Inflammatory macrophage (primary cell): ENCODE measurements around the gene NUCB2.

Source experiments
- DNase-seq, 2 donors: peaks; one replicate each; pipeline ENCODE4 v3.0.0-alpha.2; 2020 to 2022

NUCB2 gene

DNA sequence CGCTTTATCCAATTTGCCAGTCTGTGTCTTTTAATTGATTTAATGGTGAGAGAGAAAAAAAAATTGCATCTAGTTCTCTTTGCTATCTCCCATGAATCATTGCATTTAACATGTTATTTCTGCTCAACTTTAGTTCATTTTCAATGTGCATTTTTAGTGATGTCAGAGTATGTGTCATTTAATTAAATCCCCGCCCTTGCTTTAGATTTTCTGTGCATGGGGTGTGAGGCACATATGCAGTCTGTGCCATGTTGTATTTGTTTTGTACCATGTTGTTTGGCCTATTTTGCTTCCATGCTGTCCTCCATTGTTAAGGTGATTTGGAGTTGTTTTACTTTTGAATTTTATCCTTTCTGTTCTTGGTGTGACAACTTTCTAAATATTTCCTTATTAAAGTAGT lies 66.7 kb downstream of the NUCB2 start:
- no peak for DNase-seq

DNA sequence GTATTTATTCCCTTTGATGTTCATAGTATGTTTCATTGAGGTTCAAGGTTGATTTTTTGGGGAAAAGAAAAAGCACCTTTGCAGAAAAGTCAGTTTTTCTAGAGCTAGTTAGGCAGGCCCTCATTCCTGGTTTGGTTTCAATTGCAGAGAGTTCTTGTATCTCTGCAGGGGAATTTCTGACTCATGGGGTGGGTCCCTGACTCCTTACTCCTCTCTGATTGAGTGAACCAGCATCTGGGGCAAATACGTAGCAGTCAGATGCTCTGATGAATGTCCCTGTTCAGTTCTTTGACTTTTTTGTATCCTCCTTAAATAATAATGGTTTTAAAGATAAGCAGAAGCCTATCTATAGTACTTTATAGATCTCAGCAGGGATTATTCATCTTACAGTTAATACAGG lies 67.4 kb downstream of the NUCB2 start:
- no peak for DNase-seq

DNA sequence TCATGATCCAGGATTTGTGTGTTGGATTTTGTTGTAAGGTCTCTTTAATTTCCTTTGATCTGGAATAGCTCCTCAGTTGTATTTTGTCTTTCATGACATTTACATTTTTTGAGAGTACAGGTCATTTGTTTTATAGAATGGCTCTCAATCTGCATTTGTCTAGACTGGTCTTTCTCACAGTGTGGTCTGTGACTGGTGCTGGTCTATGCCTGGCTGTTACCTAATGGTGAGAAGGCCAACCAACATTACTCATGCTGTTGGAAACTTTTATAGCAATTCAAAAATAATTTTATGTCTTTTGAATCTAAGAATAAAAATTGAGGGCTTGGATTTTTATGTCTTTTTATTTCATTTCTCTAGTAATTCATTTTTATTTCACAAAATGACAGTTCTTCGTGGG lies 71.1 kb downstream of the NUCB2 start:
- no peak for DNase-seq

- peak in 1 of 2 donors; percentile 27 for DNase-seq
Observed at GRCh38 chr11:17350455-17351171, 74.1 kb downstream of the NUCB2 start.

DNA sequence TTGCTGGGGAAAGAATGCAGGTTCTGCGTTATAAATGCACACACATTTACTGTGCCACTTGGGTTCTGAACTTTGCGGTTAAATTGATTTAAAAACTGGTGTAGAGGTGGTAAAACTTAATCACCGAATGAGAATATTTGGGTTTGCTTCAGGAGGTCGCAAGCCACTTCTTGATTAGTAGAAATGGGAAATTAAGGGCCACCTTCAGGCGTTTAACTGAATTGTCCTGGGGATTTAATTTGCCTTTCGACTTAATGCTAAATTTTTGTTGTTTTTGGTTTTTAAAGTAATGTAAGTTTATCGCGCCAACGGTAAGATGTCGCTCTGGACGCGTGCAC lies 74.6 kb downstream of the NUCB2 start:
- no peak for DNase-seq

GRCh38 chr11:17351510-17352176 lies 75.1 kb downstream of the NUCB2 start, which contains the start of gene NCR3LG1:
TSS of gene NCR3LG1 (plus strand) at chr11:17351800. CDS start at chr11:17351970, 170 bp downstream.
- DNase-seq: peak; percentile 70 to 83

DNA sequence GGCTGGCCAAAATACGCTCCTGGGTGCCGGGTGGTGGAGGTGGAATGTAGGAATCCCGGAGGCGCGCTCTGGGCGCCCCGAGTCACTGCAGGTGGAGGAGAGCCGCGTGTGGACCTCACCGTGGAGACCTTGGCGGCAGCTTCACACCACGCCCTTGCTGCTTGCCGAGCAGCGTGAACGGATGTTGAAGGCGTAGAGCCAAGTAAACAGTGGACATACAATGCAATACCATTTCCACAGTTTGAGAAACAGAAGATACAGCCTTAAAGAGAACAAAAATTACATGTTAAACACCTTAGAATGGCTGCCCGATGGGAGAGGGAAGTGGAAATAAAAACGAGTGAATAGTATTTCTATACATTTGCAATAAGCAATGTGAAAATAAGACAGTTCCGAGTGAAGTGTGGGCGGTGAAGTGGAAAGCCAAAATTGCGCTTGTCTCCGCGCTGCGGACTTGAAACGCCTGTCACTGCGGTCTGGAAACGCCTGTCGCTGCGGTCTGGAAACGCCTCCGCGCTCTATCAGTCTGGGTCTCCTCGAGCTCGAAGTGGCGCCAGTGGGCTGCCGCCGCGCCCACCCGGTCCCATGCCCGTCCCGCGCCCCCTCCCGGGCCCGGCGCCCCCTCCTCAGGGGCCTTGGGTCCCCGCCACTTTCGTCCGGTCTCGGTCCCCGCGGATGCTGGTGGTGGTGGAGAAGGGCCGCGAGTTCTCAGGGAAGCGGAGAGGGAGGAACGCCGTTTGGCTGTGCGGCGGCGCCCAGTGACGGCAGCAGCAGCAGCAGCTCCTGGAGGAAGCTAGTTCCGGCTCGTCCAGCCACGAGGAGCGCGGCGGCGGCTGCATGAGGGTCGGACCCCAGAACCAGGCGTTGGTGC lies 76.6 kb downstream of the NUCB2 start:
- DNase-seq: peak; percentile 71 to 77

- no peak for DNase-seq
Observed at GRCh38 chr11:17353821-17354600, 77.5 kb downstream of the NUCB2 start.

DNA sequence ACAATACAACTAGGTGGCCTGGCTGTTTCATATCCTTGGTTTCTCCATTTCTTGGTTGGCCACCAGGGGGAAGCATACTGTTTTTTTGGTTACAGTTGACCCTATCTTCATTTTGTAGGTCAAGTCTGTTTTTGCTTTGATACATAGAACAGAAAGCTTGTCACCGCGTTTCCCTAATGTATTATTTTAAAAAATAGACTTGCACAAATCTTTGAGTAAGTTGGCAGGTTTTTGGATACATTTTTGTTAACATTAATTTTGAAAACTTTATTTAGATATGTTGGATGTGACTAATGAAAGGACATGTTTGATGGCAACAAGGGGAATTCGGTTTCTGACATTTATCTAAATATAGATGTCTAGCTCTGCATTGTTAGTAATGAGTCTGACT lies 78.1 kb downstream of the NUCB2 start:
- DNase-seq: peak; percentile 81 to 83

DNA sequence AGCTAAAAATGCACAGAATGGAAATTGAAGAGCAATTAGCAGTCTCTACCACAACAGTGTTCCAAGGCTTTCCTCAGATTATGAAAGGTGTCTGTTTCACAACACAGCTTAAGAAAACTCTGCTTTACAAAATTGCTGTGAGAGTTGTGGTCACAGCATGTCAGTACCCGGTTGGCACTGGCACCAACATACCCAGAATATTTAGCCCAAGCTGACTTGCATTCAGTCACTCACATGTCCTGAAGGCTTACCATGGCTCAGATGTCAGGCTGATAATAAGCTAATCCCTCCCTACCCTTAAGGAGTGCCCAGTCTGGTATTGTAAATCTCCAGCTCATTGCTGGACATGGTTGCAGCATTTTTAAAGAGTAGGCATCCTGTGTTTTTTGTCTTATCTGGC lies 90.0 kb downstream of the NUCB2 start:
- DNase-seq: no peak

GRCh38 chr11:17368551-17368950 lies 92.0 kb downstream of the NUCB2 start:
- no peak for DNase-seq

GRCh38 chr11:17369094-17369493 lies 92.6 kb downstream of the NUCB2 start:
- no peak for DNase-seq

GRCh38 chr11:17369684-17370243 lies 93.2 kb downstream of the NUCB2 start:
- DNase-seq: no peak

DNA sequence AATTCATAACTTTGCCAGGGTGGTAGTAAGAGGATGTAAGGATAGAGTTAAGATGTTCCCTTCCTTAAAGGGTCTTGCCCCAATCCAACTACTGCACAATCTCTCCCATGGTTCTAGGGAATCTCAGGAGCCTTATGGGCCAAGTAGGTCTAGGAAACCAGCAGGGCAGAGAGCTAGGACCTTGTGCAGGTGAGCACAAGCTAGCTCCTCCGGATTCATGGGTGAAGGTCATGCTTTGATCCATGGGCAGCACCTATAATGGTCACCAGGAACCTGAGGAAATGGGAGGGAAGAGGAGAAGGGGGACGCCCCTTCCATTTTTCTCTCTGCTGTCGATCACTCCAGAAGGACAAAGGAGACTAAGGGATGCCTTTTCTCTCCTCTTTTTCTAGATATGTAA lies 95.1 kb downstream of the NUCB2 start:
- DNase-seq: no peak

DNA sequence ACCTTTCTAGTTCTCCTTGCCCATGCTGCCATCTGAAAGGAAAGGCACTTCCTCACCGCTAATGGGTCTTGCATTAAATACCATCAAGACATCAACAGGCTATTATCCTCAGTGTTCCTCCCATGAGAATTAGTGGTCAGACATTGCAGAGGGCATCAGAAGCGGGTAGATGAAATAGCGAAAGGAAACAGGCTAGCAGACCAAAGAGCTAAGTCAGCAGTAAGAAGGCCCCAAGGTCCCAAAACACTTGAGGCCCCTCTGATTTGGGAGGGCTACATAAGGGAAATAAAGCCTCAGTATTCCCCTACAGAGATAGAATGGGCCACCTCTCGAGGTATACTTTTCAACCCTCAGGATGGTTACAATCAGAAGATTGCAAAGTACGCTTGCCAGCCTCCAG lies 99.0 kb downstream of the NUCB2 start:
- no peak for DNase-seq

DNA sequence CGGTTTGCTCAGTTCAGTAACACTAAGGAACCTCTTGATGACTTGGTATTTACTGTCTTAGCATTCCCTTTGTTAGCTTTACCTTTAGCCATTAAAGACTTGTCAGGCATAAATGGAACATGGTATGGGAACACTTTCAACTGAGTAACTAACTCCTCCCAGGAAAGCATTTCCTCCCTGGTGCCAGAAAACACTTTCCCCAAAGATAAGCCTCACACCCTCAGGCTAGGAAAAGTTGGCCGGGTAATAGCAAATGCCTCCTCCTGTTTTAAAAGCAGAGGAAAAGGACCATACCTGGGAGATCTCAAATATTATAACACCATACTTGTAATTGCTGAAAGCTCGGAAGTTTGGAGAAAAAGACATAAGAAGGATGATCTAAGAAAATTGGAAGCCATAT lies 100.0 kb downstream of the NUCB2 start:
- no peak for DNase-seq

GRCh38 chr11:17378655-17379054 lies 102.1 kb downstream of the NUCB2 start:
- no peak for DNase-seq

GRCh38 chr11:17379383-17380180 lies 103.0 kb downstream of the NUCB2 start:
- no peak for DNase-seq

DNA sequence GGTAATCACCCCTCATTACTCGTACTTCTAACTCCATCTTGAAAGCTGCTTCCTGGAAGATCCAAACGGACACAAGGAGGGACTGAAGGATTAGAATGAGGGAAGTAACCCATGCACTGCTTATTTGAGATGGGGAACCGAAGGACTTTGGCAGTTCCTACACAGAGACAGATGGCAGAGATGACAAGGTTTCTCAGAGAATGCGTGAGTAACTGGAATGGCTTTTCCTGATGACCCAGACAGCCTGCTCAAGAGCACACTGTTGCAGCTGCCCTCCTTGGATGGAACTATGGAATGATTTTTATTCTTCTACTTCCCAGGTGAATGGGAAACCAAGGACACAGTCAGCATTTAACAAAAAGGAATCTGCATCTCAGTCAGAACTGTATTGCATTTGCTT lies 104.6 kb downstream of the NUCB2 start:
- no peak for DNase-seq
